HTERT RPE-1 (cell line): ENCODE results near the gene ZFP69.

Experiments used
- in situ Hi-C: fragments of 300-500 bp; cut with MboI; formaldehyde crosslinking; loops from 4 replicates; pipeline ENCODE4 v1.14.3; 2020; ENCODE audit warnings: low sequenced_read_pairs

Gene ZFP69

DNA sequence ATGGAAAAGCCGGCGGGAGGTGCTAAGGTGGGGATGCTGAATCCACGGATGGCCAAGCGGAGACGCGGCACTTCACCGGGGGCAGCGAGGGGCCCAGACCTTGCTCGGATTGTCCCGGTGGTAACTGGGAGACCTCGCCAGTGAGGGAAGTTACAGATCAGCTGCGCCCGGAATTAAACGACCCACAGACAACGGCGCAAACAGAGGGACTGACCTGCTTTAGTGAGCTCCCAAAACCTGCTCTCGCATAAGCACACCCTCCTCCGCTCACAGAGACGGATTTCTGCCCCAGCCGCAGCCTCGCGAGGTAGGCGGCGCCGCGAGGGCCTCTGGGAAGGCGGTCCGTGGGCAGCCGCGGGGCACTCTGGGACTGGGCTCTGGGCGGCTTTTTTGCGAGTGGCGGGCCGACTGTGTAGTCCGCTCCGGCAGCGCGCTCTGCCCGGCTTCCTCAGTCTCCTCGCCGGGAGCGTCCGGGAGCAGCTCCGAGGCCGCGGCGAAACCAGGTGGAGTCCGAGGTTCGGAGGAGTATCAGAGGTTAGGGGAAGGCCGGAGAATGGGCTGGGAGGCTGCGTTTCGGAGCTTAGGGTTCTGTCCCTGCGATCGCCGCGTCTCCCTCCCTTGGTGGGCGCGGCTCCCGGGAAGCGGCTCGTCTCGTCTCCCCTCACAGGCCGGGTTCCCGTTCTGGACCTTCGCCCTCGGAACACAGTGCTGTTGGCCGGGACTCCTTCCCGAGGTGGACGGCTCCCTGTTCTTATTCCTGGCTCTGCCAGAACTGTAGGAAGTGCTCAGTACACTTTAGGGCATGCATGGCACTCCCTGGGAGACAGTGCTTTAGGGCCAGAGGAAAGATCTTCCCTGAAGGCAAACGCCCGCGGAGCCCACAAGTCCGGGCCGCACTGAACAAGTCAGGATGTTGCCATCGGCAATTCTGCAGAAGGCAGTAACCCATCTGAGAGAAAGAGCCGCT lies 31.6 kb downstream of the ZFP69 start, which contains the start of gene EXO5:
Gene EXO5 (plus strand): TSS at position 393 of the 967 bp plus-strand sequence. CDS start 5,778 bp downstream, outside the sequence.
- in situ Hi-C loops = no loop called here

DNA sequence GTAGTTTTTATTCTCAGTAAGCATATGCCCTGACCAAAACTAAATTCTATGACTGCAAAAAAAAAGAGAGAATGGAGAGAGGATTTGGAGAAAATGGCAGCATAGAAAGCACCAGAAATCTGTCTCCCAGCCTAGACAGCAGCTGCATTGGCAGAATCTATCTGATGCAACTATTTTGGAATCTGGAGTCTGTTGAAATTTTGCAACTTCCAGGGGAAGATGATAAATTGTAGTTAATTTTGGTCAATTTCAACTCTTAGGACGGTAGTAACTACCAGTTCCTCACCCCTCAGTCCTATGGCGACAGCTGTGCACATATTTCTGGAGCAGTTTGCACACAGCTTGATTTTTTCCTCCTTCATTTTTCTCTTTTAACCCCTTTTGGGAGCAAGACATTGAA lies 42.4 kb downstream of the ZFP69 start:
- in situ Hi-C loops = no loop called here

DNA sequence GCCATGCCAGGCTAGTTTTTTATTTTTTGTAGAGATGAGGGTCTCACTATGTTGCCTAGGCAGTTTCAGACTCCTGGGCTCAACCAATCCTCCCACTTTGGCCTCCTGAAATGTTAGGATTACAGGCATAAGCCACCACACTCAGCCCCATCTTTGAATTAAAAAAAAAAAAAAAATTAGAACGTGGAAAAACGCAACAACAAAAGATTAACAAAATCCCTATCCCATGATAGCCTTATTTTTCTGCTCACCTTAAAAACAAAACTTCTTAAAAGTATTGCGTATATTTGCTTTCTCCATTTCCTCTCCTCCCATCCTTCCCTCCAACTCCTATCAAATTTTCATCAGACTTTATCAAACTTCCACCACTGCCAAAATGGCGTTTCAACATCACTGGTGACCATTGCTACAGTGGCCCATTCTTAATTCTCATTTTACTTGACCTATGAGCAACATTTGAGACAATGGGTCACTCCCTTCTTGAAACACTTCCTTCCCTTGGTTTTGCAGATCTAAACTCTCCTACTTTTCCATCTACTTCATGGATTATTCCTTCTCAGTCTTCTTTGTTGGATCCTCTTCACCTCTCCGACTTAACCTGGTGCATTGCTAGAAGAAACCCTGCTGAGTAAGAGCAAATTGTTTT lies 53.8 kb downstream of the ZFP69 start:
- in situ Hi-C loops = no loop called here

DNA sequence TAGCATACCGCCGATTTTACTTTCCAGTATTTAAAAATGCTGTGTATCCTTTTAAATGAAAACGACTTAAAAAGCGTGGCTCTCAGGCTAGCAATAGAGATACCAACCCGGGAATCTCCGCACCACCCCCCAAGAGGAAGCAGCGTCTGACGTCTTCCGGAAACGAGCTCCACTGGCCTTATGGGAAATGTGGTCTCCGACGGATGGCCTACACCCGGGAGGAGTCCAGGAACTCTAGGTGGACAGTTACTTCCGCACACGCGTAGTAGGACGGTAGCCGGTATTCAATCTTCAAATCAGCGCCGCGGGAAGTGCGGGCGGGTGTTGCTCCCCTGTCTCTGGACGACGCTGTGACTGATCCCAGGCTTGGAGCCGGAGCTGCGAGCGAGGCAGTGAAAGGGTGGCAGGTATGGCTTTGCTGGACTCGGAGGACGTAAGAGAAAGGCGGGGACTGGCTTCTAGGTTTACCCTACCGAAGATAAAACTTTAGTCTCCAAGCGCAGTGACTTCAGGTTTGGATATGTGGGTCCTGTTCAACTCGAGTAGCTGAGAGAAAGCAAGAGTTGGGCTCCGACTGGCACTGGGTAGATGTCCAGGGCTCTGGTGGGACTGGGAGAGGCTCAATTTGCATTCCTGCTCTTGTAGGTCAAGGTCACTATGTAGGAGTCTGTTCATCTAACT lies 54.4 kb downstream of the ZFP69 start, which contains the start of gene ZNF684:
Gene ZNF684 (plus strand): TSS at position 257 of the 681 bp plus-strand sequence. CDS start 1,530 bp downstream, outside the sequence.
- in situ Hi-C loops = no loop called here

DNA sequence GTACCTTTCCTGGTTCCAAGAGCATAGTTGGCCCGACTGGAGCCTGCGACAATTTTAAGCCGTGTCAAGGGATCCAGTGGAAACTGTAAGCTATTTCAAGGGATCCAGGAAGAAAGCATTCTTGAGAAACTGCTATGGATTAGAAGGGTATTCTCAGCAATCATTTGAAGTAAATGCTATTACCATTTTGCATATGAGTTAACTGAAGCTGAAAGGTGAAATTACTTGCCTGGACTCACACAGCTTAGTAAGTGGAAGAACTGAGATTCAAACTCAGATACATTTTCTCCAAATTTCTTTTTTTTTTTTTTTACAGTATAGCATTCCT lies 54.9 kb downstream of the ZFP69 start:
- in situ Hi-C loops = no loop called here

DNA sequence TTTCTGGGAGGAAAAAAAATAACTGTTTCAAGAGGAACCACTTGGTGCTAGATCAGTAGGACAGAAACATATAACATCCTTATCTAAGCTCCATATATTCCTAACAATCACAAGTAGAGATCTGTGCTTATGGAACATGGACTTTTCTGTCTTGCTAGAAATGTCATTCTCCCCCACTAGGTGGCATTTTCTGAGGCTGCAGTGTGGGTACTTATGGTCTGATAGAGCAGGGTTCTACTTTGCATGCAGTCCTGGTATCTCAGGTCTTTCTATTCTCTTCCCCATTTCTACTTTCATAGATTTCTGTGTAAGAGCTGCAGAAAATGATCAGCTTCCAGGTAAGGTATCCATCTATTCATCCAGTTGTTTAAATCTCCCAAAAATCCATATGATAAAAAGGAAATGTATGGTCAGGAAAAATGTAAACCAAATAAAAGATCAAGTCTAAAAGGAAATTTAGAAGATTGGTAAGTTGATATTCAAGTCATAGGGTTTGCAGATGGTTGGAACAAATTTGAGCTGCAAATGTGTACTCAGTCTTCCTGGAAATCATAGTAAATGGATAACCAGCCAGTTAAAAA lies 55.8 kb downstream of the ZFP69 start:
- in situ Hi-C loops = no loop called here

DNA sequence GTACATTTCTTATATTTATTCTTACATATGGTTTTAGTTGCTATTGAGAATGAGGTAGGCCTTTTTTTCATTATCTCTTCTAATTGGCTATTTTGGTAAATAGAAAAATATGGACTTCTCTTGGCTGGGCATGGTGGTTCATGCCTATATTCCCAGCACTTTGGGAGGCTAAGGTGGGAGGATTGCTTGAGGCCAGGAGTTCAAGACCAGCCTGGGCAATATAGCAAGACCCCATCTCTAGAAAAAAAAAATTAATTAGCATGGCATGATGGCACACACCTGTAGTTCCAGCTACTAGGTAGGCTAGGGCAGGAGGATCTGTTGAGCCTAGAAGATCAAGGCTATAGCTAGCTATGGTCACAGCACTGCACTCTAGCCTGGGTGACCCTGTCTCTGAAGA lies 57.5 kb downstream of the ZFP69 start:
- in situ Hi-C loops = no loop called here

DNA sequence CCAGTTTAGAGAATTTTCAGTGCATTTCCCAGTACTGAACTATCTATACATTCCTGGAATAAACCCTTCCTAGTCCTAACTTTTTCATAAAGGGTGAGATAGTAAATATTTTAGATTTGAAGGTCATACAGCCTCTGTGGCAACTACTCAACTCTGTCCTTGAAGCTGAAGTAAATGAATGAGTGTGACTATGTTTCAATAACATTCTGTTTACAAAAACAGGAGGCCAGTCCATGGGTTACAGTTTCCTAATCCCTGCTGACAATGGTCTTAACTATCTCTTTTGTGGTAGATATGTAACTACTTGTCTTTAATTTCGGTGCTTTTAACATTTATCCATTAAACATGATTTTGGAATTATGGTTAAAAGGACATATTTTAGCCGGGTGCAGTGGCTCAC lies 58.6 kb downstream of the ZFP69 start:
- in situ Hi-C loops = no loop called here

DNA sequence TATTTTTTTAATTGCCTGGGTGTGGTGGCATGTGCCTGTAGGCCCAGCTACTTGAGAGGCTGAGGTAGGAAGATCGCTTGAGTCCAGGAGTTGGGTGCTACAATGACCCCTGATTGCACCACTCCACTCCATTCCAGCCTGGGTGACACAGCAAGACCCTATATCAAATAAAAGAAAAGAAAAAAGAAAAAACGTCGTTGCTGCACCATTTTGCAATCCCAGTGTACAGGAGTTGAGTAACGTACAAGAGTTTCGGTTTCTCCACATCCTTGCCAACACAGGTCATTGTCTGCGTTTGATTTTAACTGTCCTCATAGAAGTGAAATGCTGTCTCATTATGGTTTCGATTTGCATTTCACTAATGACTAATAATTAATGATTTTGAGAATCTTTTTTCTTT lies 62.2 kb downstream of the ZFP69 start:
- in situ Hi-C loops = no loop called here
